ENCODE results near the gene KCNH1. TPM values are rescaled to one million over a fixed set of nuclear protein-coding genes. Genes with fewer than 3 reads are reported as not detected.

KCNH1 gene
- total and polyA plus RNA-seq, 8 donors: 0.04 to 0.54 (median 0.13) TPM

DNA sequence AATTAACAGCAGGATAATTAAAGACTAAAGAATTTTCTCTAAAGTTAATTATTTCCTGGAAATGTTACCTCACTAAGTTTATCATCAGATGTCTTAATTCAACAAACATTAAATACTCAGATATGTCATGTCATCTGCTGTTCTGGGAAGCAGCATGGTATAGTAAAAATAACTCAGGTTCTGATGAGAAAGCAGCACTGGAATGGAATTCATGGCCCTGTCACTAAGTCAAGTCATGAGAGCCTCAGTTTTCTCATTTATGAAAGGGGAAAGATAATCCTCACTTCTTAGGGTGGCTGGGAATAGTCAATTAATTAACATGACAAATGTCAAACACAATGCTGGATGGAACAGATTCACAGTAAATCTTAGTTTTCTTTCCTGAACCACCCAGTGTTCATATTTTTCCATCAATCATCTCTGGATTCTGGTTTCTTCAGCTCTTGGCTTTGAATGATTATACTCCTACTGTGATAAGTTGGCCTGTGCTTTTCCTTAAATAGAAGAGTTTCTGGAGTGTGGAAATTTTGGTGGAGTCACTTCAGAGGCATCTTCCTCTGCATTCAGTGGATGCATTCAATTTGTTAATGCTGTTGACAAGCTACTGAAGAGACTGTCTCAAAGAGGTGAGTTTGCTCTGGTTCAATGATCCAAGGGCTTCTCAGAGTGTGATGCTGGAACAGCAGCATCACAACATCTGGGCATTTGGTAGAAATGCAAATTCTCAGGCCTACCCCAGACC lies 319.4 kb downstream of the KCNH1 start:
- no peaks in the 10 kb centered on the region for H3K36me3 ChIP-seq
- H3K27ac ChIP-seq: no peak overlapping the region
- no peaks in the 10 kb centered on the region for H3K27me3 ChIP-seq
- no peak overlapping the region for H3K4me3 ChIP-seq
- no peaks in the 10 kb centered on the region for H3K4me1 ChIP-seq
- H3K9me3 ChIP-seq: no peaks in the 10 kb centered on the region
- no peak for DNase-seq
- intact Hi-C loops (cut with DNase I): no loop called here
- no peak for TF ChIP-seq CTCF (IDR thresholded peaks at IDR 0.05)
- ATAC-seq: no peak

GRCh38 chr1:210801501-210801900 lies 332.4 kb downstream of the KCNH1 start:
- ATAC-seq: no peak
- no peak overlapping the region for H3K27ac ChIP-seq
- DNase-seq: no peak
- H3K9me3 ChIP-seq: no peaks in the 10 kb centered on the region
- H3K36me3 ChIP-seq: no peaks in the 10 kb centered on the region
- no peak overlapping the region for H3K4me3 ChIP-seq
- TF ChIP-seq CTCF (IDR thresholded peaks at IDR 0.05): no peak
- intact Hi-C loops (cut with DNase I): no loop called here
- no peaks in the 10 kb centered on the region for H3K4me1 ChIP-seq
- peaks cover 0 to 4% of the 10 kb centered on the region in 2 donors for H3K27me3 ChIP-seq

GRCh38 chr1:210800756-210801155 lies 333.2 kb downstream of the KCNH1 start:
- no peak overlapping the region for H3K27ac ChIP-seq
- H3K4me3 ChIP-seq: no peak overlapping the region
- peaks cover 0 to 4% of the 10 kb centered on the region in 2 donors for H3K27me3 ChIP-seq
- ATAC-seq: no peak
- H3K36me3 ChIP-seq: no peaks in the 10 kb centered on the region
- H3K4me1 ChIP-seq: no peaks in the 10 kb centered on the region
- H3K9me3 ChIP-seq: no peaks in the 10 kb centered on the region
- TF ChIP-seq CTCF (IDR thresholded peaks at IDR 0.05): no peak
- intact Hi-C loops (cut with DNase I): no loop called here
- no peak for DNase-seq

DNA sequence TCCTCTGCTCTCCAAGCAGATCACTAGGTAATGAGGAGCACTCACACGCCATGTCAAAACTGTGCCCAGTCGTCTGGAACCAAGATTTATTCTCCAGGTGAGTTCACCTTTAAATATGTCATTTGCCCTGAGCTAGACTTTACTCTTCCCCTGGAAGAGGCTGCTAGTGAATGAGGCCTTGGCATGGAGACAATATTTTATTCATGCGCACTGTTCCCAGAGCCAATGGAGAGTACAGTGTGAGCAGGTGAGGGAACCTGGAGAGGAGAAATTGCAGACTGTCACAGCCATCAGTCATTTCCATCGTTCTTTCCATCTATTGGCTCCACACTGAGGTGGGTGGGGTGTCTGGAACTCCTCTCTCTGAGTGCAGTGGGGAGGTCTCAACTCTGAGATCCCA lies 333.6 kb downstream of the KCNH1 start:
- no peak for TF ChIP-seq CTCF (IDR thresholded peaks at IDR 0.05)
- H3K9me3 ChIP-seq: no peaks in the 10 kb centered on the region
- peaks cover 0 to 4% of the 10 kb centered on the region in 2 donors for H3K27me3 ChIP-seq
- DNase-seq: no peak
- H3K36me3 ChIP-seq: no peaks in the 10 kb centered on the region
- ATAC-seq: no peak
- intact Hi-C loops (cut with DNase I): no loop called here
- no peaks in the 10 kb centered on the region for H3K4me1 ChIP-seq
- no peak overlapping the region for H3K27ac ChIP-seq
- no peak overlapping the region for H3K4me3 ChIP-seq

GRCh38 chr1:210797422-210797821 lies 336.5 kb downstream of the KCNH1 start:
- Histone ChIP-seq H3K4me1 (no peaks in the 10 kb centered on the region), H3K27ac (no peak overlapping the region), H3K36me3 (no peaks in the 10 kb centered on the region), H3K9me3 (no peaks in the 10 kb centered on the region), H3K27me3 (peaks cover 0 to 4% of the 10 kb centered on the region in 2 donors), H3K4me3 (no peak overlapping the region)
- intact Hi-C loops (cut with DNase I): no loop called here
- ATAC-seq (no peak), DNase-seq (peak in 1 of 4 donors; percentile 57)
- no peak for TF ChIP-seq CTCF (IDR thresholded peaks at IDR 0.05)
